ENCODE measurements around the gene SLC4A5.

DNA sequence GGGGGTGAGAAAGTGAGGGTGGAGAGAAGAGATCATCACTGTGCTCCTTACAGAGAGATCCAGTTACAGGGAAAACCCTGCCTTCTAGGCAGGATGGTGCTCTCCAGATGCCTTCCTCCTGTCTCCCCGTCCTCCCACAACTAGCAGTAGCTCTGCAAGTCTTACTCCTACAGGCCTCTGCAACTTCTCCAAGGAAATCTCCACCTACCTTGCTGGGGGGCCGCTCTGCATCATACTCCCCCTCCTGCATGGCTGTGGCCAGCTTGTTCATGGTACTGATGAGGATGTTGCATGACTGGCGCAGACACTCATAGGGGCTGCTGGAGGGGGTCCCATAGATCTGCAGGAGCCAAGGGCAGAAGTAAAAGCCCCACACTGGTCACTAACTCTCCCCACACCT lies 22.8 kb upstream of the SLC4A5 start:
- TF ChIP-seq JUND (IDR thresholded peaks at IDR 0.05) = no peak
- no peak for TF ChIP-seq TEAD4 (IDR thresholded peaks at IDR 0.05; ENCODE audit: borderline replicate concordance, insufficient read depth)
- no peak for TF ChIP-seq EP300 (IDR thresholded peaks at IDR 0.05; ENCODE audit: borderline replicate concordance in 1 of 2, low read depth in 1 of 2, low read length in 1 of 2)
